ENCODE data around the gene TMOD3. TPM values are rescaled to one million over a fixed set of nuclear protein-coding genes. Genes with fewer than 3 reads are reported as not detected.

Gene TMOD3
- total and polyA plus RNA-seq, 4 donors = 7.2 to 23.9 (median 14.1) TPM

GRCh38 chr15:51879555-51879954 is 50.1 kb downstream of the TMOD3 start:
- H3K27ac ChIP-seq (ENCODE audit: low read depth in 1 of 2, low read length in 2 of 2) = peak overlapping the region in 1 of 2 donors; percentile 41
- no peak overlapping the region for H3K9ac ChIP-seq (ENCODE audit: low read depth in 1 of 2, low read length in 2 of 2)
- TF ChIP-seq HNF4G (IDR thresholded peaks at IDR 0.05) (no peak), TAF1 (conservative IDR thresholded peaks at IDR 0.05) (no peak), FOXA1 (IDR thresholded peaks at IDR 0.05) (no peak), EGR1 (IDR thresholded peaks at IDR 0.05; ENCODE audit: low read depth in 2 of 2) (no peak), SP1 (IDR thresholded peaks at IDR 0.05) (no peak), RXRA (IDR thresholded peaks at IDR 0.05) (no peak), MAX (IDR thresholded peaks at IDR 0.05) (no peak), ZBTB33 (IDR thresholded peaks at IDR 0.05) (no peak), GABPA (IDR thresholded peaks at IDR 0.05 in 1 of 2, conservative IDR thresholded peaks at IDR 0.05 in 1 of 2) (no peak), RAD21 (IDR thresholded peaks at IDR 0.05) (no peak), HNF4A (conservative IDR thresholded peaks at IDR 0.05) (no peak), NR2F2 (IDR thresholded peaks at IDR 0.05) (no peak), REST (IDR thresholded peaks at IDR 0.05) (no peak), FOXA2 (IDR thresholded peaks at IDR 0.05) (no peak), JUND (IDR thresholded peaks at IDR 0.05) (no peak), ATF3 (IDR thresholded peaks at IDR 0.05) (no peak), CTCF (IDR thresholded peaks at IDR 0.05; ENCODE audit: low read depth, low read length, missing input control) (no peak), YY1 (IDR thresholded peaks at IDR 0.05) (no peak)
- H3K36me3 ChIP-seq (ENCODE audit: control insufficient read depth in 4 of 4, insufficient read depth in 3 of 4, low read depth in 1 of 4, low read length in 3 of 4) = no peaks in the 10 kb centered on the region
- H3K9me3 ChIP-seq (ENCODE audit: control insufficient read depth in 4 of 4, low read length in 3 of 4) = no peaks in the 10 kb centered on the region
- peaks cover 0 to 14% (median 4%) of the 10 kb centered on the region in 4 donors for H3K4me1 ChIP-seq (ENCODE audit: control insufficient read depth in 4 of 4, insufficient read depth in 4 of 4, low read length in 3 of 4)
- 78% methylated on average over 1 of the region's 1 CpG for WGBS
- no peak overlapping the region for H3K4me3 ChIP-seq (ENCODE audit: low read depth in 1 of 3, low read length in 3 of 3)
- no peak for DNase-seq (ENCODE audit: low spot score)
- H3K27me3 ChIP-seq (ENCODE audit: control insufficient read depth in 4 of 4, insufficient read depth in 4 of 4, low read length in 3 of 4) = no peaks in the 10 kb centered on the region

All from liver (tissue), 9 donors.